NT2/D1 (cell line): ENCODE data around the gene CNDP1.

Experiments used
- DNase-seq: peaks from one replicate; pipeline ENCODE4 v3.0.0-alpha.2; 2011; ENCODE audit warnings: low read depth, low spot score
- H3K27me3 ChIP-seq: 2 replicates; pipeline ENCODE4 v1.6.0; 2011; ENCODE audit warnings: mild to moderate bottlenecking; ENCODE audit not compliant: insufficient read length, insufficient read depth
- H3K36me3 ChIP-seq: 2 replicates; pipeline ENCODE4 v1.6.1; 2011; ENCODE audit warnings: mild to moderate bottlenecking, low read length, mixed read lengths; ENCODE audit not compliant: insufficient read depth, insufficient read length
- H3K4me1 ChIP-seq: 2 replicates; pipeline ENCODE4 v1.5.1; 2011; ENCODE audit not compliant: insufficient read depth, insufficient read length
- H3K4me3 ChIP-seq: 2 replicates; pipeline ENCODE4 v1.5.1; 2011; ENCODE audit warnings: low read depth; ENCODE audit not compliant: insufficient read length
- H3K9ac ChIP-seq: 2 replicates; pipeline ENCODE4 v1.6.0; 2011; ENCODE audit warnings: low read depth; ENCODE audit not compliant: insufficient read length
- H3K9me3 ChIP-seq: 2 replicates; pipeline ENCODE4 v1.5.1; 2011; ENCODE audit warnings: mild to moderate bottlenecking, low read length; ENCODE audit not compliant: insufficient read depth
- SUZ12 ChIP-seq: IDR thresholded peaks from 2 replicates; pipeline ENCODE4 v1.6.1; 2011; ENCODE audit not compliant: insufficient read length, insufficient read depth; ENCODE audit errors: extremely low read depth
- YY1 ChIP-seq: IDR thresholded peaks from 2 replicates; pipeline ENCODE4 v1.6.1; 2011; ENCODE audit not compliant: insufficient read length, insufficient read depth
- ZNF274 ChIP-seq: IDR thresholded peaks from 2 replicates; pipeline ENCODE4 v1.6.1; 2011; ENCODE audit warnings: mild to moderate bottlenecking, low read depth, low read length

Gene CNDP1

GRCh38 chr18:74494514-74494913, 39.8 kb upstream of the CNDP1 start:
- peaks cover 19% of the 10 kb centered on the region for H3K36me3 ChIP-seq
- H3K4me1 ChIP-seq, result peaks cover 2% of the 10 kb centered on the region
- DNase-seq, result no peak
- H3K4me3 ChIP-seq, result no peak overlapping the region
- H3K9me3 ChIP-seq, result peaks cover 3% of the 10 kb centered on the region; the same call in 1 of the 2 replicates
- H3K9ac ChIP-seq, result no peak overlapping the region
- TF ChIP-seq SUZ12 (no peak), YY1 (no peak), ZNF274 (no peak)
- H3K27me3 ChIP-seq, result no peaks in the 10 kb centered on the region

GRCh38 chr18:74495581-74496507, 38.5 kb upstream of the CNDP1 start, which contains the start of gene CNDP2:
CNDP2 (plus strand) TSS chr18:74496363; CDS start chr18:74499974, 3,611 bp downstream.
- peaks cover 3% of the 10 kb centered on the region; the same call in 1 of the 2 replicates for H3K9me3 ChIP-seq
- no peaks in the 10 kb centered on the region for H3K27me3 ChIP-seq
- H3K4me3 ChIP-seq, result peak within 1 kb of the TSS; percentile 80
- peaks cover 6% of the 10 kb centered on the region for H3K4me1 ChIP-seq
- H3K36me3 ChIP-seq, result peaks cover 19% of the 10 kb centered on the region
- TF ChIP-seq YY1 (no peak), SUZ12 (no peak), ZNF274 (no peak)
- peak; percentile 92 for DNase-seq
- H3K9ac ChIP-seq, result peak within 1 kb of the TSS; percentile 95

GRCh38 chr18:74496508-74497323, 37.6 kb upstream of the CNDP1 start:
- Histone ChIP-seq H3K9me3 (peaks cover 3% of the 10 kb centered on the region; the same call in 1 of the 2 replicates), H3K4me1 (peaks cover 6% of the 10 kb centered on the region), H3K9ac (peak overlapping the region; percentile 95), H3K27me3 (no peaks in the 10 kb centered on the region), H3K36me3 (peaks cover 19% of the 10 kb centered on the region), H3K4me3 (peak overlapping the region; percentile 80)
- no peak for DNase-seq
- no peak for TF ChIP-seq SUZ12
- no peak for TF ChIP-seq YY1
- TF ChIP-seq ZNF274, result no peak

GRCh38 chr18:74497324-74497676, 37.0 kb upstream of the CNDP1 start:
- Histone ChIP-seq H3K36me3 (peaks cover 24% of the 10 kb centered on the region), H3K9ac (peak overlapping the region; percentile 95), H3K4me3 (peak overlapping the region; percentile 80), H3K9me3 (0 out of 2 replicates have a peak, but pooled peaks cover under 1% of the 10 kb centered on the region), H3K4me1 (peaks cover 6% of the 10 kb centered on the region), H3K27me3 (no peaks in the 10 kb centered on the region)
- no peak for TF ChIP-seq SUZ12
- no peak for TF ChIP-seq YY1
- no peak for TF ChIP-seq ZNF274
- no peak for DNase-seq

- no peak for DNase-seq
- peaks cover 6% of the 10 kb centered on the region for H3K4me1 ChIP-seq
- H3K9ac ChIP-seq, result no peak overlapping the region
Observed at GRCh38 chr18:74497778-74498177, 36.5 kb upstream of the CNDP1 start.

GRCh38 chr18:74498712-74499627, 35.3 kb upstream of the CNDP1 start:
- peaks cover 37% of the 10 kb centered on the region for H3K36me3 ChIP-seq
- TF ChIP-seq YY1 (no peak), ZNF274 (no peak)
- H3K27me3 ChIP-seq, result no peaks in the 10 kb centered on the region
- peak overlapping the region; percentile 8 for H3K9ac ChIP-seq
- DNase-seq, result no peak
- H3K4me3 ChIP-seq, result no peak overlapping the region
- H3K4me1 ChIP-seq, result peaks cover 6% of the 10 kb centered on the region
- no peaks in the 10 kb centered on the region for H3K9me3 ChIP-seq

More at GRCh38 chr18:74497778-74498177, 36.5 kb upstream of the CNDP1 start:
- Histone ChIP-seq H3K9me3 (no peaks in the 10 kb centered on the region), H3K27me3 (no peaks in the 10 kb centered on the region), H3K36me3 (peaks cover 29% of the 10 kb centered on the region), H3K4me3 (no peak overlapping the region)
- TF ChIP-seq ZNF274, result no peak
- TF ChIP-seq SUZ12, result no peak
- no peak for TF ChIP-seq YY1
